T-cell (primary cell): ENCODE measurements around the gene DAPK1. TPM values are rescaled to one million over a fixed set of nuclear protein-coding genes. Genes with fewer than 3 reads are reported as not detected.

Experiments used
- ATAC-seq, 4 experiments: fragments of 200-7000 bp in 3 of 4; fragments of 150-1000 bp in 1 of 4; cut with Tn5 transposase; replicated peaks in 1 of 4; 1 replicate in 3 of 4; 2 replicates in 1 of 4; pipeline ENCODE4 v1.10.0; 2021; ENCODE audit warnings: moderate library complexity in 3 of 4, mild to moderate bottlenecking in 2 of 4, moderate number of reproducible peaks in 1 of 4
- CTCF ChIA-PET, 2 donors: fragments of 300-600 bp; sonication (Branson Sonifier 250); formaldehyde crosslinking; loops; one replicate each; lab custom pipeline; 2022; ENCODE audit warnings: antibody characterized with exemption in 2 of 2; lab: Charles Lee
- POLR2A ChIA-PET, 2 donors: fragments of 300-600 bp; sonication (Branson Sonifier 250); formaldehyde crosslinking; loops; one replicate each; lab custom pipeline; 2022; ENCODE audit warnings: antibody characterized with exemption in 2 of 2; lab: Charles Lee
- DNase-seq, 35 experiments: peaks; one replicate each; pipeline versions ENCODE4 v3.0.0 to v3.0.0-alpha.2; 2013 to 2023
- H3K27ac ChIP-seq: one replicate; pipeline ENCODE4 v1.5.1; 2013; ENCODE audit warnings: low read length
- H3K27me3 ChIP-seq, 2 experiments: replicated peaks in 1 of 2; 1 replicate in 1 of 2; 2 replicates in 1 of 2; pipeline versions ENCODE4 v1.6.1 to v1.7.0; 2013; ENCODE audit warnings: low read length in 1 of 2, mixed read lengths in 1 of 2; ENCODE audit not compliant: control insufficient read depth in 2 of 2, insufficient read depth in 2 of 2; ENCODE audit errors: extremely low read depth in 1 of 2
- H3K36me3 ChIP-seq, 2 donors: 1 replicate in 1 of 2; 2 replicates in 1 of 2; pipeline versions ENCODE4 v1.6.1 to v1.7.0; 2013; ENCODE audit warnings: low read length in 1 of 2; ENCODE audit not compliant: control insufficient read depth in 2 of 2, insufficient read depth in 1 of 2; ENCODE audit errors: extremely low read depth in 1 of 2
- H3K4me1 ChIP-seq, 2 experiments: 1 replicate in 1 of 2; 2 replicates in 1 of 2; pipeline versions ENCODE4 v1.6.1 to v1.7.0; 2013; ENCODE audit warnings: low read length in 2 of 2, mixed read lengths in 1 of 2; ENCODE audit not compliant: insufficient read depth in 2 of 2, control insufficient read depth in 1 of 2; ENCODE audit errors: extremely low read depth in 1 of 2
- H3K4me3 ChIP-seq, 2 donors: 1 replicate in 1 of 2; 2 replicates in 1 of 2; pipeline versions ENCODE4 v1.5.1 to v1.7.0; 2013; ENCODE audit warnings: mild to moderate bottlenecking in 2 of 2, low read length in 1 of 2, moderate library complexity in 1 of 2; ENCODE audit not compliant: control insufficient read depth in 1 of 2; ENCODE audit errors: extremely low read depth in 1 of 2
- H3K9me3 ChIP-seq: 2 replicates; pipeline ENCODE4 v1.7.0; 2013
- H3K27ac Mint-ChIP-seq, 2 donors: one replicate each; pipeline ENCODE4 v1.8.0; 2020 to 2021; ENCODE audit warnings: mild to moderate bottlenecking in 2 of 2, mixed read lengths in 2 of 2
- H3K27me3 Mint-ChIP-seq, 2 donors: one replicate each; pipeline ENCODE4 v1.8.0; 2021 to 2022; ENCODE audit warnings: mixed read lengths in 2 of 2
- H3K36me3 Mint-ChIP-seq: one replicate; pipeline ENCODE4 v1.8.0; 2021; ENCODE audit warnings: mixed read lengths
- H3K4me1 Mint-ChIP-seq, 3 donors: one replicate each; pipeline ENCODE4 v1.8.0; 2020 to 2022; ENCODE audit warnings: mixed read lengths in 3 of 3, mild to moderate bottlenecking in 1 of 3
- H3K4me3 Mint-ChIP-seq, 3 donors: one replicate each; pipeline ENCODE4 v1.8.0; 2020 to 2022; ENCODE audit warnings: mild to moderate bottlenecking in 3 of 3, mixed read lengths in 3 of 3, moderate library complexity in 3 of 3
- H3K9me3 Mint-ChIP-seq, 3 donors: one replicate each; pipeline ENCODE4 v1.8.0; 2020 to 2022; ENCODE audit warnings: mixed read lengths in 3 of 3
- WGBS: methylation state at CpG from one replicate; pipeline ENCODE4 v1.1.5; 2013; ENCODE audit warnings: missing lambda C conversion rate; ENCODE audit not compliant: insufficient coverage; 5-methylcytosine and 5-hydroxymethylcytosine counted together
- total RNA-seq, 35 experiments: library from RNA in 6 of 35; stranded (reverse) in 6 of 35; fragments of 120-200 nt in 1 of 35; gene quantifications; one replicate each; pipeline versions ENCODE4 v1.2.1 to v1.2.4 and lab custom pipeline; 2013 to 2026

The DAPK1 gene
- total RNA-seq, 5 donors from 2014 or later (not counting 1 experiment from before 2014, with no cell fraction given), result 1.7 to 4.2 (median 2.8) TPM

DNA sequence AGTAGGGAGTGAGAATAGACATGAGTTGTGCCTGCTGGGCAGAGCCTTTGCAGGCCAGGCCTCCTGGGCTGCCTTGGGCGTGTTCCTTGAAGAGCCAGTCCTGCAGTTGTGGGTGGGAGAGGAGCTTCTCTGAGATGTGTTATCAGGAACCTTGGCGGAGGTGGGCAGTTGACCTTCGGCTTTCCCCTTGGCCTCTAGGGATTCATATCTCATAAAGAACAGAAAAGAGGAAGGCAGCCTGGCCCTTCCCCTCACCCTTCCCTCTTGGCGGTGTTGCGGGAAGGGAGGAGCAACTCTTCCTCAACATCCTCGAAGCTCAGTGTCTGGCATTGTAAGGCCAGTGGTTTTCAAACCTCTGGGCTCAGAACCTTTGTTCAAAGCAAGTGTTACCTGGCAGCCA lies 59.2 kb downstream of the DAPK1 start:
- Histone ChIP-seq H3K4me1 (peaks cover 0 to 8% of the 10 kb centered on the region in 2 experiments), H3K4me3 (no peak overlapping the region), H3K36me3 (no peaks in the 10 kb centered on the region), H3K27ac (no peak overlapping the region), H3K27me3 (peaks cover 0 to 11% of the 10 kb centered on the region in 2 experiments), H3K9me3 (no peaks in the 10 kb centered on the region)
- WGBS, result 58% methylated on average over 4 of the region's 6 CpGs
- no peak overlapping the region for H3K27ac Mint-ChIP-seq
- no peak for ATAC-seq
- H3K9me3 Mint-ChIP-seq, result no peaks in the 10 kb centered on the region
- H3K36me3 Mint-ChIP-seq, result no peaks in the 10 kb centered on the region
- CTCF ChIA-PET, result no interaction called here
- POLR2A ChIA-PET, result no interaction called here
- H3K4me1 Mint-ChIP-seq, result no peaks in the 10 kb centered on the region
- no peak overlapping the region for H3K4me3 Mint-ChIP-seq
- peaks cover 0 to 5% of the 10 kb centered on the region in 2 donors for H3K27me3 Mint-ChIP-seq
- DNase-seq, result no peak

DNA sequence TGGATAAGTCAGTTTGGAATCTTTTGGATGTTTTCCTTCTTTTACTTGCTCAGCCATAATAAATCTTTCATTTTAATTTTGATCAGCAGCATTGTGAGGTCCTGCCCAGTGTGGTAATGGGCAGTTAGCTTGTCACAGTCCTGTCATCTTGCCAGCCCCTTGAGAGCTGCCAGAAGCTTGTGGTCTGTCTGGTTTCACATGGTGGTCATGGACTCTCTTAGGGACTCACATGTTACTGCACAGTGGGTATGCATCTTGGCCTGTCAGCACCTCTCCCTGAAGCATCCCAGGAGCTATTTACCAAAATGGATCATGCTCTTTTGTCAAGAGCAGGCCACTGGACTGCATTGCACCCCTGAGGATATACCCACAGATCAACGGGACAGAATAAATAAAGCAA lies 60.3 kb downstream of the DAPK1 start:
- WGBS, result no CpG with 5 or more reads among the region's 1 CpG
- peaks cover 0 to 8% of the 10 kb centered on the region in 2 experiments for H3K27me3 ChIP-seq
- Mint-ChIP-seq H3K27ac (no peak overlapping the region), H3K36me3 (no peaks in the 10 kb centered on the region), H3K27me3 (peaks cover 0 to 5% of the 10 kb centered on the region in 2 donors), H3K4me3 (no peak overlapping the region), H3K4me1 (no peaks in the 10 kb centered on the region), H3K9me3 (no peaks in the 10 kb centered on the region)
- H3K4me3 ChIP-seq, result no peak overlapping the region
- no peak overlapping the region for H3K27ac ChIP-seq
- DNase-seq, result no peak
- peaks cover 0 to 8% of the 10 kb centered on the region in 2 experiments for H3K4me1 ChIP-seq
- no peaks in the 10 kb centered on the region for H3K36me3 ChIP-seq
- POLR2A ChIA-PET, result no interaction called here
- H3K9me3 ChIP-seq, result no peaks in the 10 kb centered on the region
- CTCF ChIA-PET, result no interaction called here
- ATAC-seq, result no peak

DNA sequence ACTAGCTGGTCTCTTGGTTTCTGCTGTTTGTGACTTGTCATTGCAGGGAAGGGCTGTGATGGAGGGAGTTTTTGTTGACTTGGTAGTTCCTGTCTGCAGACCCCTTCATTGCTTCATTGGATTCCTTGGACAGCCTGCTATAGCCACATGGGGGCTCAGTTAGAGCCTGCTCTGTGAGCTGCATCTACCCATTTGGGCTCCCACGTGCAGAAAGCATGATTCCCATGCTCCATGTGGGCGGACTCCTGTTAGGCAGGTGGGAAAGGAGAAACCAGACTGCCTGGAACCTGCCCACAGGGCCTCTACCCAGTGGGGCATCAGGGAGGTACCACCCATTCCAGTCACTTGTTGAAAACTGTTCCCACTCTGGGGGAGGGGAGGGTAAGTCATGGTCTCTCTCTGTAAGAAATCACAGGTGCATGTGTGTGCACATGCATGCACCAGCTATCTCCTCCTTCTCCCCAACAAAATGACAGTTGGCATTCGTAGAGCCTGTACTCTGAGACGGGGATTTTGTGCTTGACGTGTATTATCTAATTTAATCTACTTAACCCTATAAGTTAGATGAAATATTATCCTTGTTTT lies 61.0 kb downstream of the DAPK1 start:
- H3K4me1 ChIP-seq, result peaks cover 0 to 8% of the 10 kb centered on the region in 2 experiments
- CTCF ChIA-PET, result no interaction called here
- Mint-ChIP-seq H3K27me3 (peaks cover 0 to 5% of the 10 kb centered on the region in 2 donors), H3K36me3 (no peaks in the 10 kb centered on the region), H3K9me3 (no peaks in the 10 kb centered on the region), H3K4me3 (no peak overlapping the region), H3K4me1 (no peaks in the 10 kb centered on the region), H3K27ac (no peak overlapping the region)
- H3K27me3 ChIP-seq, result peaks cover 0 to 8% of the 10 kb centered on the region in 2 experiments
- ATAC-seq (no peak), DNase-seq (no peak)
- H3K9me3 ChIP-seq, result no peaks in the 10 kb centered on the region
- H3K36me3 ChIP-seq, result no peaks in the 10 kb centered on the region
- WGBS, result 90% methylated on average over 2 of the region's 5 CpGs
- POLR2A ChIA-PET, result no interaction called here
- no peak overlapping the region for H3K4me3 ChIP-seq
- no peak overlapping the region for H3K27ac ChIP-seq

DNA sequence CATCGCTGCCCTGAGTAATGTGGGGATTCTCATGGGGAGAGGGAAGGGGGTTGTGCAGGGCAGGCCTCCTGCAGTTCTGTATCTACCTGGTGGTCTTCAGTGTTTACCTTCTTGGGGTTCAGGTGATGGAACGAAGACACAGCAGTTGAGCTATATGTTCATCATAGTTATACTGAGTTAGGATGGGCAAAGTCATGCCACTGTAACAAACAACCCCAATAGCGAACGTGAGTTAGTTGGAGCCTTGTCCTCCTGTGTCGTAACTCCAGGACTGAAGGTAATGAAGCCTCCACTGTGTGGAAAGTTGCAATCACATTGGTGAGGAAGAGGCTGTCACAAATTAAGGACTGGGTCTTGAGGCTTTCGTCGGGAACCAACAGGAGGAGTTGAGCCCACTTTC lies 64.4 kb downstream of the DAPK1 start:
- Mint-ChIP-seq H3K4me1 (no peaks in the 10 kb centered on the region), H3K27me3 (peaks cover 0 to 3% of the 10 kb centered on the region in 2 donors), H3K36me3 (no peaks in the 10 kb centered on the region), H3K4me3 (no peak overlapping the region), H3K27ac (no peak overlapping the region), H3K9me3 (peaks cover 0 to 4% (median 0%) of the 10 kb centered on the region in 3 donors)
- ChIA-PET POLR2A (no interaction called here), CTCF (no interaction called here)
- no peak overlapping the region for H3K4me3 ChIP-seq
- no peak for DNase-seq
- H3K36me3 ChIP-seq, result no peaks in the 10 kb centered on the region
- no peaks in the 10 kb centered on the region for H3K4me1 ChIP-seq
- H3K27me3 ChIP-seq, result peaks cover 0 to under 1% of the 10 kb centered on the region in 2 experiments
- 43% methylated on average over 2 of the region's 7 CpGs for WGBS
- H3K27ac ChIP-seq, result no peak overlapping the region
- no peak for ATAC-seq
- H3K9me3 ChIP-seq, result no peaks in the 10 kb centered on the region

DNA sequence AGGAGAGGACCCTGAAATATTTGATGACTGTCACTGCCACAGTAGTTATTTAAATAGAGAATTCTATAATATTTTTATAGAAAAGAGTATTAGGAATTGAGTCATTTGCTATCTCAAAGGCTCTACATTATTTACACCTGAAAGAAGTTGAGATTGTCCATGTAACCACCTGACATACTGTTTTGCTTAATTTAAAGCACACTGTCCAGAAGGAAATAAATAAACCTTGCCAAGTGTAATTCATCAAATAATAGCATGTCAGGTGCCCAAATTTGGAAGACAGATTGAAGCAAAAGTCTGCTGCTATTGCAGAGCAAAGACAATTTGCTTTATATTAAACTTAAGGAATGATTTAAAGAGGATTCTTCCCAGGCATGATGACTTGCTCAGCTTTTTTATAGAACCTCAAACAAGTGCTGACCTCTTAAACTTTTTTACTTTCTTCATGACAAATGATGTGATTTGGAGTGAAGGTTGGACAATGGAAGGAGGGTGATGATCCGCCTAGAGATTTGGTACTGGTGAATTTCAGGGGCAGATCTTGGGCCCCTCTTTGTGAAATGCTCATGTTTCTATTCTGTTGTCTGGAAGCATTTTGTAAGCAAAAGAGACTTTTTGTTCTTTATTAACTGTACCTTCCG lies 65.0 kb downstream of the DAPK1 start:
- Histone ChIP-seq H3K9me3 (no peaks in the 10 kb centered on the region), H3K36me3 (no peaks in the 10 kb centered on the region), H3K27me3 (no peaks in the 10 kb centered on the region), H3K4me3 (no peak overlapping the region), H3K27ac (no peak overlapping the region), H3K4me1 (no peaks in the 10 kb centered on the region)
- no peaks in the 10 kb centered on the region for H3K36me3 Mint-ChIP-seq
- ChIA-PET POLR2A (no interaction called here), CTCF (no interaction called here)
- ATAC-seq (no peak), DNase-seq (no peak)
- H3K9me3 Mint-ChIP-seq, result peaks cover 0 to 4% (median 0%) of the 10 kb centered on the region in 3 donors
- no peak overlapping the region for H3K4me3 Mint-ChIP-seq
- no CpG with 5 or more reads among the region's 2 CpGs for WGBS
- H3K27ac Mint-ChIP-seq, result no peak overlapping the region
- no peaks in the 10 kb centered on the region for H3K4me1 Mint-ChIP-seq
- peaks cover 0 to 3% of the 10 kb centered on the region in 2 donors for H3K27me3 Mint-ChIP-seq

DNA sequence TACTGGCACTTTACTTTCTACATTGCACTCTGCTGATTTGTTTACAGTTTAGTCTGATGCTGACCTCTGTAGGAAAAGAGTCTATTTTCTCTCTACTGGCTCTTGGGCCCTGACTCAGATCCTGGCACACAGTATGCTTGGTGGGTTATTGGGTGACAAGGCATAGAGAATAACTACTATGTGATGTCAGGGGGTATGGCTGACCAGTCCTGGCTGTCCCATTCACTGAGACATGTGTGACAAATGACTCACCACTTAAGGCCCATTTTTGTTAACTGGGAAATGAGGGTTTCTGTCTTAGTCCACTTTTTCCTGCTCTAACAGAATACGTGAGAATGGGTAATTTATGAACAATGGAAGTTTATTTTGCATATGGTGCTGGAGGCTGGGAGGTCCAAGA lies 66.4 kb downstream of the DAPK1 start:
- ATAC-seq, result no peak
- WGBS, result 40% methylated on average over 1 of the region's 1 CpG

More for the DNA sequence above, 66.4 kb downstream of the DAPK1 start:
- H3K27me3 ChIP-seq, result no peaks in the 10 kb centered on the region
- no peaks in the 10 kb centered on the region for H3K9me3 ChIP-seq
- DNase-seq, result no peak
- H3K4me1 ChIP-seq, result no peaks in the 10 kb centered on the region
- no peaks in the 10 kb centered on the region for H3K36me3 Mint-ChIP-seq
- no peaks in the 10 kb centered on the region for H3K4me1 Mint-ChIP-seq
- POLR2A ChIA-PET, result no interaction called here
- no peak overlapping the region for H3K4me3 Mint-ChIP-seq
- peaks cover 0 to 4% (median 0%) of the 10 kb centered on the region in 3 donors for H3K9me3 Mint-ChIP-seq
- H3K27me3 Mint-ChIP-seq, result peaks cover 0 to 3% of the 10 kb centered on the region in 2 donors
- H3K27ac Mint-ChIP-seq, result no peak overlapping the region
- no peaks in the 10 kb centered on the region for H3K36me3 ChIP-seq
- no peak overlapping the region for H3K27ac ChIP-seq
- CTCF ChIA-PET, result no interaction called here
- no peak overlapping the region for H3K4me3 ChIP-seq
